HUES48 (cell line): ENCODE results near the gene PTPRH.
"Not testable (repeated sequence)": the region's sequence is repeated elsewhere in the genome, so short reads cannot be mapped to it uniquely, and the experiment has no call there.

Experiments
- H3K27ac ChIP-seq: one replicate; pipeline ENCODE4 v1.7.0; 2013; ENCODE audit warnings: low read depth, low read length, inconsistent platforms
- H3K27me3 ChIP-seq: 2 replicates; pipeline ENCODE4 v1.6.1; 2013; ENCODE audit warnings: mild to moderate bottlenecking, low read length; ENCODE audit not compliant: control insufficient read depth, insufficient read depth
- H3K36me3 ChIP-seq: 2 replicates; pipeline ENCODE4 v1.6.1; 2013; ENCODE audit warnings: low read length; ENCODE audit not compliant: control insufficient read depth, insufficient read depth
- H3K4me1 ChIP-seq: 2 replicates; pipeline ENCODE4 v1.6.1; 2013; ENCODE audit warnings: mild to moderate bottlenecking, low read length; ENCODE audit not compliant: control insufficient read depth, insufficient read depth
- H3K4me3 ChIP-seq: 2 replicates; pipeline ENCODE4 v1.5.1; 2013; ENCODE audit warnings: mild to moderate bottlenecking, low read depth, low read length
- H3K9ac ChIP-seq: 2 replicates; pipeline ENCODE4 v1.6.1; 2013; ENCODE audit warnings: mild to moderate bottlenecking, low read depth, low read length, moderate library complexity
- H3K9me3 ChIP-seq: 2 replicates; pipeline ENCODE4 v1.6.1; 2013; ENCODE audit warnings: low read length; ENCODE audit not compliant: control insufficient read depth, insufficient read depth

The PTPRH gene

DNA sequence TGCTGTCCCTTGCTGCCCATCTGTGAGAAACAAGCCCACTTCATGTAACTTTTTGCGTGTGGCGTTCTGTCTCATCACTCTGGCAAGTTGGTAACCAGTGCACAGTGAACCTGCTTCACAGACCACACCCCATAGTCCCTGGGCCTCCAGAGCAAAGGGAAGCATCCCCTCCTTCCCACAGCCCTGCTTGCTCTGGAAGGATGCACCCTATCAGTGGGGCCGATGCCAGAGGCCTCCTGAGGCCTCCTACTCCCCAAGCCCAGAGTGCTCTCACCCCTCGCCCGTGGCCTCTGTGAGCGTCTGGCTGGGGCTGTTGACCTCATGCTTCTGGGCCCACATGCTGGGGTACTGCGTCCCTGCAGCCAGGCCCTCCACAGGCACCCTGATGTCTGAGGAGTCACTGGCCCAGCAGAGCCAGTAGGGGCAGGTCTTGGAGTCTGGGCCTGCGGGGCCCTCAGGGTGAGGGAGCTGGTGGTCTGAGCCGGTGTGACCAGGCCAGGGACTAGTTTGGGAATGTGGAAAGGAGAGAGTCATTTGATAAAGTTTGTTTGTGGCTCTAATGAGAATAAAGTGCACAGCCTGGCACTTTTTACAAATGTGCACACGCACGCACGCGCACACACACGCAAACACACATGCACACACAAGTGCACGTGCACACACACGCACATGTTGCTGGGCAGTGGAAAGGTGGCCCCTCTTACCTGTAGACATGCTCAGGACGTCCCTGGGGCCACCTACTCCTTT lies 14.2 kb upstream of the PTPRH start:
- Histone ChIP-seq H3K27me3 (no peaks in the 10 kb centered on the region), H3K4me1 (no peaks in the 10 kb centered on the region), H3K9ac (no peak overlapping the region), H3K4me3 (no peak overlapping the region), H3K9me3 (no peaks in the 10 kb centered on the region; the same call in 1 of the 2 replicates), H3K36me3 (peaks cover 16% of the 10 kb centered on the region), H3K27ac (no peak overlapping the region)

DNA sequence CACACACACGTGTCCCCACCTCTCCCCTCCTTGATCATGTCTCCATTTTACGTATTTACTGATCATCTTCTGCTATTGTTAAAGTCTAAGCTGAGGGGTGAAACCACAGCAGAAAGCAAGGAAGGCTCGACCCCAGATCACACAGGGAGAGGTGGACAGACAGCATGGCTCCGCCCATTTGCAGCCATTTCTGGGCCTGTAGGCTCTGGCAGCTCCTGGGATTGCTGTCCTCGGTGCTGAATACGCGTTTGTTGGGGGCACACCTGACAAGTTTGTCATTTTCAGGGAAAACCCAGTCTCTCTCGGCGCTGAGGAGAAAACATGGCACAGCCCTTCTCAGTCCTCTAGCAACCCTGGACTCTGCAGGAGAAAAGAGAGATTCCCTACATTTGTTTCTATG lies 11.2 kb upstream of the PTPRH start:
- Histone ChIP-seq H3K4me1 (no peaks in the 10 kb centered on the region), H3K9ac (no peak overlapping the region), H3K36me3 (no peaks in the 10 kb centered on the region), H3K27ac (no peak overlapping the region), H3K4me3 (no peak overlapping the region), H3K9me3 (no peaks in the 10 kb centered on the region; the same call in 1 of the 2 replicates), H3K27me3 (no peaks in the 10 kb centered on the region)

GRCh38 chr19:55216461-55217198 lies 7.3 kb upstream of the PTPRH start:
- Histone ChIP-seq H3K4me1 (no peaks in the 10 kb centered on the region), H3K27me3 (no peaks in the 10 kb centered on the region), H3K27ac (peak overlapping the region; percentile 91), H3K36me3 (no peaks in the 10 kb centered on the region), H3K9ac (peak overlapping the region; percentile 43), H3K4me3 (peak overlapping the region; percentile 76), H3K9me3 (peaks cover 5% of the 10 kb centered on the region)

GRCh38 chr19:55213547-55213946 lies 4.2 kb upstream of the PTPRH start:
- Histone ChIP-seq H3K4me1 (no peaks in the 10 kb centered on the region), H3K9me3 (peaks cover 5% of the 10 kb centered on the region), H3K4me3 (no peak overlapping the region), H3K36me3 (no peaks in the 10 kb centered on the region), H3K9ac (no peak overlapping the region), H3K27ac (no peak overlapping the region), H3K27me3 (no peaks in the 10 kb centered on the region)

DNA sequence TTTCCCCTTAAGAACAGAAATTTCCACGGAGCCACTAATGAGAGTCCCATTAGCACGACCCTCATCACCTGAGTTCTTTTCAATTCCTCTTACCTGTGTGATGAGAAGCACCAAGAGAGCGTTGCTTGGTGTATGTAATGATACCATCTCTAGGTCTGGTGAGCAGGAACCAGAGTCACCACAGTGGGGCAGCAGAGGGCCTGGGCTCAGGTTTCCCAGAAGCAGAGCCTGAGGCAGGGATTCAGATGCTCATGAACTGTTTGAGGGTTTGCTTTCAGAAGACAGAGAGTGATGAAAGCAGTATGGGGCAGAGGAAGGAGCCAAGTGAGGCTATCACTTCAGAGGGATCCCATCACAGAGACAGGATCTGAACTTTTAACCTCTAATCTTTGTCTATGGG lies 3.1 kb upstream of the PTPRH start:
- no peaks in the 10 kb centered on the region for H3K27me3 ChIP-seq
- no peak overlapping the region for H3K9ac ChIP-seq
- no peak overlapping the region for H3K27ac ChIP-seq
- no peaks in the 10 kb centered on the region for H3K4me1 ChIP-seq
- no peak overlapping the region for H3K4me3 ChIP-seq
- no peaks in the 10 kb centered on the region for H3K36me3 ChIP-seq
- H3K9me3 ChIP-seq: peaks cover 5% of the 10 kb centered on the region

DNA sequence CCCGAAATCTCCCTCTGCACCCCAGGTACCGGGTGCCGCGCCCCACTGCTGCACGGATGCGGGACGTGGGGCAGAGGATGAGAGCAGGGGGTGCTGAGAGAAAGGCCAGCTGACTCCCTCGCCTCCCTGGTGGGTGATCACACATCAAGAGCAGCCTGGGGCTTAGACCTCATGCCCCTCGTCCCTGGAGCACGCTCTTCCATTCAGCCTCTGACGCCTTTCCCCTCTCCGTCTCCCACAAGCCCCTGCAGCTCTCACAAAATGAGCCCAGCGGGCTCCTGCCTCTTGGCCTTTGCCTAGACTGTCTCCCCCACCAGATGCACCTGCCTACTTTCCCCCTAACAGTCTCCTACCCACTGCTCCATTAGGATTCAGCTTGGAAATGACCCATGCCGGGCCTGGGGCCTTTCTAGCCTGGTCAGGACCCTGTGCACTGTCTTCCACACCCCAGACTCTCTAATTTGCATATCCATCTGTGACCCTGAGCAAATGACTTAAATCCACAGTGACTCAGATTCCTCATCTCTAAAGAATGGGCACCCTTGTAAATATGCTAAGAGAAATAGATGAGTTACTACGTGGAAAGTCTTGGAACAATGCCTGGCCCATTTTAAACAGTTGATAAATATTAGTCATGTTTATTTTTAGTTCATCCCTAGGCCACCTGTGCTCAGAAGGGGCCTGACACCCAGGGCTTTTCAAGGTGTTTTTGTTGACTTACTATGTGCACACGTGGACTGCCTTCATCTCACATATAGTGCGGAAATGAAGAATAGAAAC lies 582 bp upstream of the PTPRH start:
- Histone ChIP-seq H3K4me1 (0 out of 2 replicates have a peak, but pooled peaks cover 5% of the 10 kb centered on the region), H3K9me3 (peaks cover 5% of the 10 kb centered on the region), H3K9ac (no peak overlapping the region), H3K36me3 (no peaks in the 10 kb centered on the region), H3K4me3 (no peak overlapping the region), H3K27me3 (no peaks in the 10 kb centered on the region), H3K27ac (peak overlapping the region; percentile 8)

GRCh38 chr19:55206664-55207500 lies 2.4 kb downstream of the PTPRH start:
- H3K9me3 ChIP-seq: no peaks in the 10 kb centered on the region
- no peak overlapping the region for H3K27ac ChIP-seq
- no peaks in the 10 kb centered on the region for H3K36me3 ChIP-seq
- H3K4me3 ChIP-seq: peak overlapping the region; percentile 33; the same call in 1 of the 2 replicates
- H3K9ac ChIP-seq: no peak overlapping the region
- no peaks in the 10 kb centered on the region for H3K27me3 ChIP-seq
- 0 out of 2 replicates have a peak, but pooled peaks cover 5% of the 10 kb centered on the region for H3K4me1 ChIP-seq

- not testable (repeated sequence) for H3K4me3 ChIP-seq, H3K27ac ChIP-seq, H3K4me1 ChIP-seq, H3K9me3 ChIP-seq, H3K36me3 ChIP-seq, H3K27me3 ChIP-seq, H3K9ac ChIP-seq
Measured at GRCh38 chr19:55202199-55202598, 7.1 kb downstream of the PTPRH start.

DNA sequence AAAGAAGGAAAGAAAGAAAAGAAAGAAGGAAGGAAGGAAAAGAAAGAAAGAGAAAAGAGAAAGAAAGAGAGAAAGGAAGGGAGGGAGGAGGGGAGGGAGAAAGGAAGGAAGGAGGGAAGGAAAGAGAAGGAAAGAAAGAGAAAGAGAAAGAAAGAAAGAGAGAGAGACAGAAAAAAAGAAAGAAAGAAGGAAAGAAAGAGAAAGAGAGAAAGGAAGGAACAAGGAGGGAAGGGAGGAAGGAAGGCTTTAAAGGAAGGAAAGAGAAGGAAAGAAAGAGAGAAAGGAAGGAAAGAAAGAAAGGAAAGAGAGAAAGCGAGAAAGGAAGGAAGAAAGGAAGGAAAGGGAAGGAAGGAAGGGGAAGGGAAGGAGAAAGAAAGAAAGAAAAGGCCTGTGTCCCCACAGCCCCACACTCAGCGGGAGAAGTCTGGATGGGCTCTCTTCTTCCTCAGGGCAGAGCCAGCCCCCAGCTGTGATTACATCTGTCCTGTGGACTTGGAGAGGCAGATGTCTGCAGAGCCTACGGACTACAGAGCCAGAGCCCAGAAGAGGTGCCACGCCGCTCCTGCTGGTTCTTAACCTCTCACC lies 9.6 kb downstream of the PTPRH start:
- H3K27ac ChIP-seq: no peak overlapping the region
- no peak overlapping the region for H3K9ac ChIP-seq
- H3K36me3 ChIP-seq: no peaks in the 10 kb centered on the region
- H3K4me3 ChIP-seq: no peak overlapping the region
- no peaks in the 10 kb centered on the region for H3K27me3 ChIP-seq
- no peaks in the 10 kb centered on the region for H3K4me1 ChIP-seq
- no peaks in the 10 kb centered on the region for H3K9me3 ChIP-seq

- H3K9ac ChIP-seq: no peak overlapping the region
- H3K27me3 ChIP-seq: no peaks in the 10 kb centered on the region
- H3K9me3 ChIP-seq: no peaks in the 10 kb centered on the region
- no peak overlapping the region for H3K4me3 ChIP-seq
- no peak overlapping the region for H3K27ac ChIP-seq
- H3K4me1 ChIP-seq: no peaks in the 10 kb centered on the region
- no peaks in the 10 kb centered on the region for H3K36me3 ChIP-seq
Measured at GRCh38 chr19:55198651-55199050, 10.7 kb downstream of the PTPRH start.
